HCT116 (cell line): ENCODE measurements around the gene NKX2-2. TPM values are rescaled to one million over a fixed set of nuclear protein-coding genes. Genes with fewer than 3 reads are reported as not detected.

Experiments
- ATAC-seq: fragments of 200-7000 bp; cut with Tn5 transposase; 2 replicates; pipeline ENCODE4 v1.9.1; 2020; ENCODE audit warnings: mild to moderate bottlenecking, moderate library complexity
- BruUV-seq: library from RNA; stranded (reverse); fragments of 400-500 nt; replicated peaks from 2 replicates; lab custom pipeline; 2021; lab: Mats Ljungman, UMichigan
- CTCF ChIA-PET: fragments of 300-600 bp; sonication (Branson Sonifier 250); formaldehyde crosslinking; loops from one replicate; lab custom pipeline; 2021; ENCODE audit warnings: antibody characterized with exemption; lab: Charles Lee
- POLR2A ChIA-PET: fragments of 300-600, 350-600 bp; sonication (Branson Sonifier 250); formaldehyde crosslinking; loops from one replicate; lab custom pipeline; 2021; ENCODE audit warnings: antibody characterized with exemption; lab: Charles Lee
- RAD21 ChIA-PET, 2 experiments: fragments of 300-600 bp; sonication (Branson Sonifier 250); formaldehyde crosslinking; loops; one replicate each; lab custom pipeline; 2023; ENCODE audit warnings: low total read pairs in 2 of 2; ENCODE audit not compliant: uncharacterized antibody in 2 of 2, unreplicated experiment in 2 of 2, low non-redundant PET in 1 of 2; lab: Charles Lee
- DNase-seq: peaks from one replicate; pipeline ENCODE4 v3.0.0-alpha.2; 2010; ENCODE audit warnings: low read depth, low spot score
- H2AFZ ChIP-seq: fragments of 200-600 bp; shearing (Covaris generic), sonication (generic); 2 replicates; pipeline ENCODE4 v1.6.1; 2017; ENCODE audit warnings: low read depth, mixed run types, mixed read lengths, antibody characterized with exemption, low read length; ENCODE audit not compliant: poor library complexity, severe bottlenecking
- H3K27ac ChIP-seq: 2 replicates; pipeline ENCODE4 v1.5.1; 2012; ENCODE audit warnings: low read depth, low read length
- H3K27me3 ChIP-seq: fragments of 200-600 bp; sonication (generic); 2 replicates; pipeline ENCODE4 v1.6.1; 2016; ENCODE audit warnings: mixed run types, low read length, mixed read lengths; ENCODE audit not compliant: insufficient read depth
- H3K36me3 ChIP-seq, 2 experiments: fragments of 200-500 bp in 1 of 2; fragments of 200-600 bp in 1 of 2; sonication (Bioruptor generic) in 1 of 2; sonication (generic) in 1 of 2; 2 replicates each; pipeline versions ENCODE4 v1.5.1 to v1.6.1; 2014 to 2016; ENCODE audit warnings: low read length in 2 of 2, inconsistent platforms in 1 of 2, mixed read lengths in 1 of 2, mixed run types in 1 of 2; ENCODE audit not compliant: insufficient read depth in 2 of 2, control insufficient read depth in 1 of 2
- H3K4me1 ChIP-seq, 2 experiments: fragments of 200-600 bp in 1 of 2; sonication (generic) in 1 of 2; 2 replicates each; pipeline versions ENCODE4 v1.5.1 to v1.6.1; 2012 to 2017; ENCODE audit warnings: low read length in 2 of 2, inconsistent platforms in 1 of 2, mild to moderate bottlenecking in 1 of 2, mixed read lengths in 1 of 2, mixed run types in 1 of 2, moderate library complexity in 1 of 2; ENCODE audit not compliant: insufficient read depth in 2 of 2, control insufficient read depth in 1 of 2
- H3K4me2 ChIP-seq: fragments of 200-600 bp; sonication (generic); 2 replicates; pipeline ENCODE4 v1.6.1; 2017; ENCODE audit warnings: mixed run types, low read length, mixed read lengths
- H3K4me3 ChIP-seq, 2 experiments: fragments of 200-600 bp in 1 of 2; sonication (generic) in 1 of 2; replicated peaks in 1 of 2; 2 replicates each; pipeline ENCODE4 v1.5.1; 2011 to 2016; ENCODE audit warnings: low read length in 2 of 2, control low read depth in 1 of 2, low read depth in 1 of 2, mild to moderate bottlenecking in 1 of 2, mixed read lengths in 1 of 2, mixed run types in 1 of 2
- H3K79me2 ChIP-seq: fragments of 200-600 bp; sonication (generic); 2 replicates; pipeline ENCODE4 v1.6.1; 2017; ENCODE audit warnings: mild to moderate bottlenecking, mixed run types, low read length, moderate library complexity, mixed read lengths; ENCODE audit not compliant: insufficient read depth
- H3K9ac ChIP-seq: fragments of 200-600 bp; sonication (generic); 2 replicates; pipeline ENCODE4 v1.6.1; 2016; ENCODE audit warnings: low read length, mixed read lengths
- H3K9me2 ChIP-seq: fragments of 200-600 bp; sonication (generic), shearing (Covaris generic); 2 replicates; pipeline ENCODE4 v1.6.1; 2017; ENCODE audit warnings: mixed run types, mild to moderate bottlenecking, moderate library complexity; ENCODE audit not compliant: insufficient read depth
- H3K9me3 ChIP-seq, 2 experiments: fragments of 200-500 bp in 1 of 2; fragments of 200-600 bp in 1 of 2; sonication (Bioruptor generic) in 1 of 2; sonication (generic) in 1 of 2; 2 replicates each; pipeline ENCODE4 v1.6.1; 2014 to 2017; ENCODE audit warnings: low read length in 2 of 2, mixed read lengths in 2 of 2, inconsistent platforms in 1 of 2, low read depth in 1 of 2, mild to moderate bottlenecking in 1 of 2, mixed run types in 1 of 2, moderate library complexity in 1 of 2; ENCODE audit not compliant: control insufficient read depth in 1 of 2, insufficient read depth in 1 of 2
- H4K20me1 ChIP-seq: fragments of 200-600 bp; sonication (generic), shearing (Covaris generic); 2 replicates; pipeline ENCODE4 v1.6.1; 2017; ENCODE audit warnings: mixed run types, mild to moderate bottlenecking, moderate library complexity; ENCODE audit not compliant: insufficient read depth
- CBX3 ChIP-seq: IDR thresholded peaks from 2 replicates; pipeline ENCODE4 v1.6.1; 2012; ENCODE audit warnings: low read depth
- EGR1 ChIP-seq: IDR thresholded peaks from 2 replicates; pipeline ENCODE4 v1.6.1; 2012; ENCODE audit warnings: low read depth
- EZH2 ChIP-seq: fragments of 200-600 bp; sonication (generic); IDR thresholded peaks from 2 replicates; pipeline ENCODE4 v1.6.1; 2017; ENCODE audit warnings: antibody characterized with exemption, mixed run types
- EZH2phosphoT487 ChIP-seq: fragments of 200-600 bp; IDR thresholded peaks from 2 replicates; pipeline ENCODE4 v1.6.1; 2018; ENCODE audit warnings: antibody characterized with exemption, borderline replicate concordance
- TCF7L2 ChIP-seq: IDR thresholded peaks from 2 replicates; pipeline ENCODE4 v1.7.0; 2011; ENCODE audit warnings: borderline replicate concordance, inconsistent platforms; ENCODE audit not compliant: insufficient read depth, insufficient read length; ENCODE audit errors: extremely low read depth
- intact Hi-C: fragments of 100-400 bp; cut with micrococcal nuclease; formaldehyde crosslinking; loops from 2 replicates; pipeline ENCODE4 v1.10.0; 2022
- total RNA-seq: library from RNA; stranded (reverse); gene quantifications from one replicate; pipeline ENCODE4 v1.2.1, GENCODE V29; 2021; ENCODE audit not compliant: unreplicated experiment
- TF ChIP-seq, protein P1 (sequence below): IDR thresholded peaks from 2 replicates; pipeline ENCODE4 v1.6.1; 2012; ENCODE audit warnings: low read depth
- TF ChIP-seq, protein P2 (sequence below): IDR thresholded peaks from 2 replicates; pipeline ENCODE4 v1.6.1; 2012
- TF ChIP-seq, protein P3 (sequence below): IDR thresholded peaks from 2 replicates; pipeline ENCODE4 v1.6.1; 2011; ENCODE audit warnings: mild to moderate bottlenecking, low read length, moderate library complexity; ENCODE audit not compliant: insufficient replicate concordance; ENCODE audit errors: extremely low read depth

NKX2-2 gene
- total RNA-seq, 1 experiment from 2014 or later = not detected

DNA sequence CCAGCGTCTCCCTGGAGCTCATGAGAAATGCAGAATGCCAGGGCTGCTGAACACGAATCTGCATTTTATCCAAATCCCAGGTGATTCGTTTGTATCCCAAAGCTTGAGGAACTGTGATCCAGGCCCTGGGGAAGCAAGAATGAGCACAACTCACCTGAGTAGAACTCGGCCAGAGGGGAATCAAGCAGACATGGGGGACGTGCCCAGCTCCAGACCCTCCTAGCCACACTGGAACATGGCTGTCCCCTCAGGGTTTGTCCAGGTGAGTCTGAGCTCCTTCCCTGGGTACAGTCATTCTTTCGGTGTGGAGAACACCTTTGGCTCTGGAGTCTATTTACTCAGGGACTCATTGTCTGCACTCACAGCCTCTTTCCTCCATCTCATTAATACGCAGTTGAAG, 13.3 kb downstream of the NKX2-2 start (continued):
- TF ChIP-seq, protein P1, sequence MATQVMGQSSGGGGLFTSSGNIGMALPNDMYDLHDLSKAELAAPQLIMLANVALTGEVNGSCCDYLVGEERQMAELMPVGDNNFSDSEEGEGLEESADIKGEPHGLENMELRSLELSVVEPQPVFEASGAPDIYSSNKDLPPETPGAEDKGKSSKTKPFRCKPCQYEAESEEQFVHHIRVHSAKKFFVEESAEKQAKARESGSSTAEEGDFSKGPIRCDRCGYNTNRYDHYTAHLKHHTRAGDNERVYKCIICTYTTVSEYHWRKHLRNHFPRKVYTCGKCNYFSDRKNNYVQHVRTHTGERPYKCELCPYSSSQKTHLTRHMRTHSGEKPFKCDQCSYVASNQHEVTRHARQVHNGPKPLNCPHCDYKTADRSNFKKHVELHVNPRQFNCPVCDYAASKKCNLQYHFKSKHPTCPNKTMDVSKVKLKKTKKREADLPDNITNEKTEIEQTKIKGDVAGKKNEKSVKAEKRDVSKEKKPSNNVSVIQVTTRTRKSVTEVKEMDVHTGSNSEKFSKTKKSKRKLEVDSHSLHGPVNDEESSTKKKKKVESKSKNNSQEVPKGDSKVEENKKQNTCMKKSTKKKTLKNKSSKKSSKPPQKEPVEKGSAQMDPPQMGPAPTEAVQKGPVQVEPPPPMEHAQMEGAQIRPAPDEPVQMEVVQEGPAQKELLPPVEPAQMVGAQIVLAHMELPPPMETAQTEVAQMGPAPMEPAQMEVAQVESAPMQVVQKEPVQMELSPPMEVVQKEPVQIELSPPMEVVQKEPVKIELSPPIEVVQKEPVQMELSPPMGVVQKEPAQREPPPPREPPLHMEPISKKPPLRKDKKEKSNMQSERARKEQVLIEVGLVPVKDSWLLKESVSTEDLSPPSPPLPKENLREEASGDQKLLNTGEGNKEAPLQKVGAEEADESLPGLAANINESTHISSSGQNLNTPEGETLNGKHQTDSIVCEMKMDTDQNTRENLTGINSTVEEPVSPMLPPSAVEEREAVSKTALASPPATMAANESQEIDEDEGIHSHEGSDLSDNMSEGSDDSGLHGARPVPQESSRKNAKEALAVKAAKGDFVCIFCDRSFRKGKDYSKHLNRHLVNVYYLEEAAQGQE = no peak
- TF ChIP-seq, protein P2, sequence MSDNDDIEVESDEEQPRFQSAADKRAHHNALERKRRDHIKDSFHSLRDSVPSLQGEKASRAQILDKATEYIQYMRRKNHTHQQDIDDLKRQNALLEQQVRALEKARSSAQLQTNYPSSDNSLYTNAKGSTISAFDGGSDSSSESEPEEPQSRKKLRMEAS = no peak
- TF ChIP-seq EZH2phosphoT487 = no peak

DNA sequence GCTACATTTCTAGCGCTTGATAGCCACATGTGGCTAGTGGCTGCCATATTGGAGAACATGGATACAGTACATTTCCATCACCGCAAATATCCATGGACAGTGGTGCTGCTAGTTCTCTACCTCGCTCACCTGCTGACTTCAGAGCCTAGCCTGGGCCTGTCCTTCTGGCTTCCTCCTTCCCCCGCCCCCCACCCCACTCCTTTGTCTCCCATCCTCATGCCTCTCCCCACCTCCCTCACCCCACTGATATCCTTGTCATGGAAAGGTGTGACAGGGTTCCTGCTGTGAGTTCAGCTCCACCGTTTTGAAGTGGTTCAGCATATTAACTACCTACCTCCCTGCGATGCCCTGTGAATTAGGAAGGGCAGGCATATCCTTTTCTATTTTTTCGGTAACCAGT, 14.2 kb downstream of the NKX2-2 start:
- no peak overlapping the region for H3K4me2 ChIP-seq
- ChIA-PET POLR2A (no interaction called here), RAD21 (no interaction called here), CTCF (interaction anchor here (0.6 to 1.4 kb wide), 2 partner anchors 60 to 263 kb away, joined by 4 to 5 read pairs; no protein-coding TSS in a partner anchor)
- no peak overlapping the region for H3K4me3 ChIP-seq
- no TSS peak for BruUV-seq
- TF ChIP-seq EZH2 (no peak), TCF7L2 (no peak), EZH2phosphoT487 (no peak), CBX3 (no peak), EGR1 (no peak)
- TF ChIP-seq, protein P3, sequence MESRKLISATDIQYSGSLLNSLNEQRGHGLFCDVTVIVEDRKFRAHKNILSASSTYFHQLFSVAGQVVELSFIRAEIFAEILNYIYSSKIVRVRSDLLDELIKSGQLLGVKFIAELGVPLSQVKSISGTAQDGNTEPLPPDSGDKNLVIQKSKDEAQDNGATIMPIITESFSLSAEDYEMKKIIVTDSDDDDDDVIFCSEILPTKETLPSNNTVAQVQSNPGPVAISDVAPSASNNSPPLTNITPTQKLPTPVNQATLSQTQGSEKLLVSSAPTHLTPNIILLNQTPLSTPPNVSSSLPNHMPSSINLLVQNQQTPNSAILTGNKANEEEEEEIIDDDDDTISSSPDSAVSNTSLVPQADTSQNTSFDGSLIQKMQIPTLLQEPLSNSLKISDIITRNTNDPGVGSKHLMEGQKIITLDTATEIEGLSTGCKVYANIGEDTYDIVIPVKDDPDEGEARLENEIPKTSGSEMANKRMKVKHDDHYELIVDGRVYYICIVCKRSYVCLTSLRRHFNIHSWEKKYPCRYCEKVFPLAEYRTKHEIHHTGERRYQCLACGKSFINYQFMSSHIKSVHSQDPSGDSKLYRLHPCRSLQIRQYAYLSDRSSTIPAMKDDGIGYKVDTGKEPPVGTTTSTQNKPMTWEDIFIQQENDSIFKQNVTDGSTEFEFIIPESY = no peak
- H3K27ac ChIP-seq = no peak overlapping the region
- no peak overlapping the region for H2AFZ ChIP-seq
- no peaks in the 10 kb centered on the region for H3K9me3 ChIP-seq
- H3K9me2 ChIP-seq = no peaks in the 10 kb centered on the region
- intact Hi-C loops = loop anchor here (10.0 kb wide), 1 partner anchor 835 kb away; no protein-coding TSS in a partner anchor
- DNase-seq = no peak
- H3K27me3 ChIP-seq = no peaks in the 10 kb centered on the region
- H4K20me1 ChIP-seq = no peaks in the 10 kb centered on the region
- H3K79me2 ChIP-seq = peaks cover under 1% of the 10 kb centered on the region; the same call in 1 of the 2 replicates
- no peaks in the 10 kb centered on the region; a peak in 1 of 4 replicates for H3K4me1 ChIP-seq
- no peak overlapping the region for H3K9ac ChIP-seq
- H3K36me3 ChIP-seq = peaks cover 0 to 11% of the 10 kb centered on the region in 2 experiments; a peak in 1 of 4 replicates
- no peak for ATAC-seq
